Tibial nerve (tissue), 4 donors: ENCODE data around the gene ACTG2.

Experiments used
- CTCF ChIP-seq, 5 experiments: fragments of 200-600 bp in 3 of 5; fragments of 450-650 bp in 2 of 5; sonication (generic) in 3 of 5; IDR thresholded peaks; one replicate each; pipeline ENCODE4 v1.5.1; 2016 to 2019; ENCODE audit warnings: antibody characterized with exemption in 5 of 5, mild to moderate bottlenecking in 3 of 5, moderate library complexity in 2 of 5
- EP300 ChIP-seq, 2 donors: sonication (generic); formaldehyde crosslinking; IDR thresholded peaks; one replicate each; pipeline ENCODE4 v1.6.1; 2017; ENCODE audit warnings: antibody characterized with exemption in 2 of 2, mild to moderate bottlenecking in 1 of 2
- POLR2A ChIP-seq, 2 donors: fragments of 450-650 bp; IDR thresholded peaks; one replicate each; pipeline ENCODE4 v1.6.1; 2017; ENCODE audit warnings: antibody characterized with exemption in 2 of 2, mild to moderate bottlenecking in 2 of 2, moderate library complexity in 2 of 2

DNA sequence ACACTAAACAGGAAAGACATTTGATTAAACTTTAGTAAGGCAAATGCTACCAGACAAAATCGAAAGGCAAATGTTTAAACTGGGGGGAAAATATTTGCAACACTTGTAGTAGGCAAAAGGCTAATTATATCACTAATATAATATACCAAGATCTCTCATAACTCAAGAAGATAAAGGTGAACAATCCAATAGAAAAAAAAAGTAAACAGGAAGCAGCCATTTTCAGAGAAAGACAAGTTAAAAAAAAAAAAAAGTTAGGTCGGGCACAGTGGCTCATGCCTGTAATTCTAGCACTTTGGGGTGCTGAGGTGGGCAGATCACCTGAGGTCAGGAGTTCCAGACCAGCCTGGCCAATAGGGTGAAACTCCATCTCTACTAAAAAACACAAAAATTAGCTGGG, 4.4 kb upstream of the ACTG2 start:
- TF ChIP-seq CTCF (IDR thresholded peaks at IDR 0.05) (no peak), POLR2A (IDR thresholded peaks at IDR 0.05) (no peak), EP300 (IDR thresholded peaks at IDR 0.05) (no peak)
